NCI-H1436 treated with DMSO at 0.1 percent for 48 hours (cell line): Measurements from ENCODE around the gene TICAM2.

Experiments used
- DNase-seq: peaks from one replicate; lab custom pipeline; 2025; lab: John Stamatoyannopoulos, UW

The TICAM2 gene

GRCh38 chr5:115531787-115532367 is 70.4 kb downstream of the TICAM2 start:
- no peak for DNase-seq

- no peak for DNase-seq
Measured at GRCh38 chr5:115531380-115531779, 70.9 kb downstream of the TICAM2 start.

- no peak for DNase-seq
Measured at GRCh38 chr5:115530426-115530825, 71.9 kb downstream of the TICAM2 start.
